ENCODE data around the gene FAM187B. TPM values are rescaled to one million over a fixed set of nuclear protein-coding genes. Genes with fewer than 3 reads are reported as not detected.
"Not testable (repeated sequence)": the region's sequence is repeated elsewhere in the genome, so short reads cannot be mapped to it uniquely, and the experiment has no call there.

Gene FAM187B
- total and polyA plus RNA-seq, 2 of the 8 experiments (the other 6 are each of a cell fraction or from before 2014, with no cell fraction given) = not detected

DNA sequence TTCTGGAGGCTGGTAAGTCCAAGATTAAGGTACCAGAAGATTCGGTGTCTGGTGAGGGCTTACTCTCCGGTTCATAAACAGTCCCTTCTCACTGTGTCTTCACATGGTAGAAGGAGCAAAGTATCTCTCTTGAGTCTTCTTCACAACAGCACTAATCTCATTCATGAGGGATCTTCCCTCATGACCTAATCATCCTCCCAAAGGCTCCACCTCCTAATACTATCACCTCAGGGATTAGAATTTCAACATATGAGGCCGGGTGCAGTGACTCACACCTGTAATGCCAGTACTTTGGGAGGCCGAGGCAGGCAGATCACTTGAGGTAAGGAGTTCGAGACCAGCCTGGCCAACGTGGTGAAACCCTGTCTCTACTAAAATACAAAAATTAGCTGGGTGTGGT is 31.7 kb downstream of the FAM187B start:
- H4K5ac ChIP-seq (ENCODE audit: insufficient read length, low read depth, low read length); H2BK5ac ChIP-seq (ENCODE audit: low read depth, low read length); H3K23me2 ChIP-seq (ENCODE audit: low read depth, low read length); H3K9me3 ChIP-seq (ENCODE audit: insufficient read depth in 2 of 2, low read depth in 1 of 2, low read length in 1 of 2); POLR2A ChIA-PET (ENCODE audit: partially characterized antibody); H3K23ac ChIP-seq (ENCODE audit: insufficient read length); H3K27ac ChIP-seq (ENCODE audit: low read depth, low read length); H4K91ac ChIP-seq (replicated peaks; ENCODE audit: insufficient read length, low read length); CTCF ChIA-PET (ENCODE audit: partially characterized antibody); H4K8ac ChIP-seq (ENCODE audit: extremely low read depth, insufficient read depth, low read length); H2BK12ac ChIP-seq (ENCODE audit: low read depth, low read length); H3K9ac ChIP-seq (replicated peaks in 1 of 4; ENCODE audit: extremely low read depth in 1 of 4, low read depth in 3 of 4, low read length in 3 of 4); H2BK15ac ChIP-seq (ENCODE audit: low read length); DNase-seq (ENCODE audit: low read depth in 1 of 2, low spot score in 2 of 2); H3K79me2 ChIP-seq (ENCODE audit: control insufficient read depth in 1 of 2, insufficient read depth in 2 of 2, low read length in 2 of 2); H3K4me2 ChIP-seq (ENCODE audit: insufficient read depth in 1 of 2, low read depth in 2 of 2, low read length in 2 of 2); H3K14ac ChIP-seq (ENCODE audit: insufficient read length); H3K4me1 ChIP-seq (replicated peaks in 1 of 4; ENCODE audit: control insufficient read depth in 3 of 4, insufficient read depth in 4 of 4, low read length in 3 of 4); H3K18ac ChIP-seq (ENCODE audit: extremely low read depth, low read length); H3K4ac ChIP-seq (replicated peaks; ENCODE audit: insufficient read length, low read depth, low read length); H3K79me1 ChIP-seq (ENCODE audit: low read depth, low read length); FAIRE-seq; H3K56ac ChIP-seq (replicated peaks; ENCODE audit: insufficient read length, low read depth, low read length); H3K4me3 ChIP-seq (ENCODE audit: extremely low read depth in 1 of 4, insufficient read depth in 2 of 4, low read depth in 3 of 4, low read length in 4 of 4); H3K36me3 ChIP-seq (ENCODE audit: control insufficient read depth in 2 of 4, insufficient read depth in 4 of 4, low read length in 3 of 4); H3K27me3 ChIP-seq (replicated peaks in 1 of 4; ENCODE audit: control insufficient read depth in 3 of 4, extremely low read depth in 1 of 4, insufficient read depth in 3 of 4, low read length in 3 of 4); H4K20me1 ChIP-seq (replicated peaks in 1 of 2; ENCODE audit: control insufficient read depth in 1 of 2, insufficient read depth in 2 of 2, low read length in 2 of 2); H2BK20ac ChIP-seq (ENCODE audit: low read length); H2AK5ac ChIP-seq (ENCODE audit: low read depth, low read length); H2AFZ ChIP-seq (ENCODE audit: low read length); H2BK120ac ChIP-seq (replicated peaks; ENCODE audit: low read depth, low read length): not testable (repeated sequence)
- 70% methylated on average over 5 of the region's 6 CpGs; no CpG with 5 or more reads in 1 of the 2 experiments for WGBS, 2 experiments (ENCODE audit: extremely low coverage in 1 of 2, insufficient coverage in 1 of 2, insufficient read length in 1 of 2, insufficient replicate concordance in 2 of 2, low coverage in 1 of 2, low lambda C conversion rate in 2 of 2, missing lambda C conversion rate in 1 of 2)
